ENCODE measurements around the gene SLIT3. TPM values are rescaled to one million over a fixed set of nuclear protein-coding genes. Genes with fewer than 3 reads are reported as not detected.

SLIT3 gene
- total and polyA plus RNA-seq, 2 donors from 2014 or later = 14.5 to 54.1 TPM

DNA sequence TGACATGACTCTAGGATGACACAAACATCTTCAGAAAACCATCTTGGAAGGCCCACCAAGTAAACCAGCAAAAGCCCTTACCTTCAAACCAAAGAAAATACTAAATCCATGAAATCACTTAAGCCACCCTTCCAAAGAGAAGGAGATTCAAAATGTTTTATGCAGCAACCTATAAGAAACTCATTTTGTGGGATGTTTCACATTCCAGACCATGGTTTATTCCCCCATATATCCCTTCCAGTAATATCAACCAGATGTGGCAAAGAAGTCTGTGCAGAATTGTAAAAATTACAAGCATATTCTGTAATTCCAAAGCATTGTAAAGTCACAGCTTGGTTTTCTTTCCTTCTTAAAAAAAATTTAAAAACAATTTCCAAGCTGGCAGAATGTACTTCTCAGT is 117.4 kb downstream of the SLIT3 start:
- Histone ChIP-seq H3K9me3 (ENCODE audit: control insufficient read depth in 2 of 3, insufficient read depth in 1 of 3, low read length in 3 of 3) (no peaks in the 10 kb centered on the region), H3K4me3 (ENCODE audit: low read length in 3 of 3) (no peak overlapping the region), H3K4me1 (ENCODE audit: control insufficient read depth in 2 of 3, insufficient read depth in 2 of 3, low read depth in 1 of 3, low read length in 3 of 3) (no peaks in the 10 kb centered on the region), H3K36me3 (ENCODE audit: control insufficient read depth in 2 of 3, insufficient read depth in 3 of 3, low read length in 3 of 3) (no peaks in the 10 kb centered on the region), H3K27ac (ENCODE audit: low read depth in 2 of 2, low read length in 2 of 2) (no peak overlapping the region), H3K9ac (ENCODE audit: low read length in 3 of 3) (no peak overlapping the region), H3K27me3 (ENCODE audit: control insufficient read depth, insufficient read depth, low read length) (no peaks in the 10 kb centered on the region)
- DNase-seq = no peak
- intact Hi-C loops (cut with DNase I) = no loop called here
- TF ChIP-seq, protein P1, sequence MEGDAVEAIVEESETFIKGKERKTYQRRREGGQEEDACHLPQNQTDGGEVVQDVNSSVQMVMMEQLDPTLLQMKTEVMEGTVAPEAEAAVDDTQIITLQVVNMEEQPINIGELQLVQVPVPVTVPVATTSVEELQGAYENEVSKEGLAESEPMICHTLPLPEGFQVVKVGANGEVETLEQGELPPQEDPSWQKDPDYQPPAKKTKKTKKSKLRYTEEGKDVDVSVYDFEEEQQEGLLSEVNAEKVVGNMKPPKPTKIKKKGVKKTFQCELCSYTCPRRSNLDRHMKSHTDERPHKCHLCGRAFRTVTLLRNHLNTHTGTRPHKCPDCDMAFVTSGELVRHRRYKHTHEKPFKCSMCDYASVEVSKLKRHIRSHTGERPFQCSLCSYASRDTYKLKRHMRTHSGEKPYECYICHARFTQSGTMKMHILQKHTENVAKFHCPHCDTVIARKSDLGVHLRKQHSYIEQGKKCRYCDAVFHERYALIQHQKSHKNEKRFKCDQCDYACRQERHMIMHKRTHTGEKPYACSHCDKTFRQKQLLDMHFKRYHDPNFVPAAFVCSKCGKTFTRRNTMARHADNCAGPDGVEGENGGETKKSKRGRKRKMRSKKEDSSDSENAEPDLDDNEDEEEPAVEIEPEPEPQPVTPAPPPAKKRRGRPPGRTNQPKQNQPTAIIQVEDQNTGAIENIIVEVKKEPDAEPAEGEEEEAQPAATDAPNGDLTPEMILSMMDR (IDR thresholded peaks at IDR 0.05; ENCODE audit: borderline replicate concordance, extremely low read depth, insufficient read depth) = no peak
- FAIRE-seq = no peak

DNA sequence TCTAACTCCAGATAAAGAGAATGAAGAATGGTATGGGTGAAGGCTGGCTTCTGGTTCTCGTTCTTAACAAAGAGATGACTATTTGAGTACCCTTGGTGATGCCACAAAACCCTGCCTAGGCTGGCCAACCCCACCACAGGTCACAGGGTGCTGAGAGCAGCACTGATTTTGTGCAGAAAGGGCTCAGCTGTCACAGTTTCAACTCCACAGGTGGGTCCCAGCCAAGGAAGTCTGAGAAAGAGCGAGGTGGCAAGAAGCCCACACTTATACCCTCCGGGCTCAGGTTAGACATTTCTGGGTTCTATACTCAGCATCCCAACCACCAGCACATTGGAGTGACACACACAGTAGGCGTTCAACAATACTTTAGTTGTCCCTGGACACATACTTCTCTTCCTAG is 118.1 kb downstream of the SLIT3 start:
- intact Hi-C loops (cut with DNase I) = no loop called here
- DNase-seq = no peak

DNA sequence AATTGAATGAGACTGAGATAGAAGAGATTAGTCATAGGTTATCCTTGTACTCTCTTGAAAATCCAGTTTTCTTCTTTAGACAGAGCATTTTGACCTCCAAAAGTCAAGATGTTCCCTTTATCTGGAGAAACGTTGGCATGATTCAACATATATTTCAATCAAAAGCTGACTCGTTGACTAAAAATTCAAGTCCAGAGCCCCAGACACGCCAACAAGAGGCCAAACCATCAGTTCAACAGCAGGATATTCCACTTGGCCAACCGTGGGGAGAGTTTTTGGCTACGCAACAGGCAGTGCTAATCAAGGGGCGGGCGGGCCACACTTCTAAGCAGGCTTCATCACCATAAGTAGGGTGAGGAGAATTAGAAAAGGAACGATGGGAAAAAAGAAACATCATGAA is 119.1 kb downstream of the SLIT3 start:
- no peaks in the 10 kb centered on the region for H3K9me3 ChIP-seq (ENCODE audit: control insufficient read depth in 2 of 3, insufficient read depth in 1 of 3, low read length in 3 of 3)
- DNase-seq (no peak), FAIRE-seq (no peak)

More for the DNA sequence above, 118.1 kb downstream of the SLIT3 start:
- Histone ChIP-seq H3K9ac (ENCODE audit: low read length in 3 of 3) (no peak overlapping the region), H3K36me3 (ENCODE audit: control insufficient read depth in 2 of 3, insufficient read depth in 3 of 3, low read length in 3 of 3) (no peaks in the 10 kb centered on the region), H3K27me3 (ENCODE audit: control insufficient read depth, insufficient read depth, low read length) (no peaks in the 10 kb centered on the region), H3K27ac (ENCODE audit: low read depth in 2 of 2, low read length in 2 of 2) (no peak overlapping the region), H3K4me3 (ENCODE audit: low read length in 3 of 3) (no peak overlapping the region), H3K9me3 (ENCODE audit: control insufficient read depth in 2 of 3, insufficient read depth in 1 of 3, low read length in 3 of 3) (no peaks in the 10 kb centered on the region), H3K4me1 (ENCODE audit: control insufficient read depth in 2 of 3, insufficient read depth in 2 of 3, low read depth in 1 of 3, low read length in 3 of 3) (no peaks in the 10 kb centered on the region)
- no peak for FAIRE-seq
- TF ChIP-seq, protein P1 (IDR thresholded peaks at IDR 0.05; ENCODE audit: borderline replicate concordance, extremely low read depth, insufficient read depth) = no peak

More for the DNA sequence above, 119.1 kb downstream of the SLIT3 start:
- Histone ChIP-seq H3K27me3 (ENCODE audit: control insufficient read depth, insufficient read depth, low read length) (no peaks in the 10 kb centered on the region), H3K9ac (ENCODE audit: low read length in 3 of 3) (no peak overlapping the region), H3K36me3 (ENCODE audit: control insufficient read depth in 2 of 3, insufficient read depth in 3 of 3, low read length in 3 of 3) (no peaks in the 10 kb centered on the region), H3K4me1 (ENCODE audit: control insufficient read depth in 2 of 3, insufficient read depth in 2 of 3, low read depth in 1 of 3, low read length in 3 of 3) (no peaks in the 10 kb centered on the region), H3K27ac (ENCODE audit: low read depth in 2 of 2, low read length in 2 of 2) (no peak overlapping the region), H3K4me3 (ENCODE audit: low read length in 3 of 3) (no peak overlapping the region)
- intact Hi-C loops (cut with DNase I) = no loop called here
- TF ChIP-seq, protein P1 (IDR thresholded peaks at IDR 0.05; ENCODE audit: borderline replicate concordance, extremely low read depth, insufficient read depth) = no peak
